Keratinocyte (primary cell): ENCODE results near the gene LBX1. TPM values are rescaled to one million over a fixed set of nuclear protein-coding genes. Genes with fewer than 3 reads are reported as not detected.

ENCODE experiments used
- DNase-seq: peaks from one replicate; pipeline ENCODE4 v3.0.0-alpha.2; 2011; ENCODE audit warnings: low read depth, missing footprints, low spot score
- FAIRE-seq: peaks from 2 replicates; lab custom pipeline; 2011; peaks lifted over from hg19 to GRCh38; lab: Jason Lieb, UNC
- H2AFZ ChIP-seq: 2 replicates; pipeline ENCODE4 v1.6.0; 2012; ENCODE audit warnings: low read length, control low read depth, inconsistent platforms; ENCODE audit not compliant: control insufficient read depth
- H3K27ac ChIP-seq: 2 replicates; pipeline ENCODE4 v1.5.1; 2011; ENCODE audit warnings: low read length; ENCODE audit not compliant: control insufficient read depth, insufficient read depth
- H3K27me3 ChIP-seq: 3 replicates; pipeline ENCODE4 v1.6.0; 2011; ENCODE audit warnings: low read length; ENCODE audit not compliant: control insufficient read depth, insufficient read depth; ENCODE audit errors: extremely low read depth
- H3K36me3 ChIP-seq, 2 experiments: 2 replicates in 1 of 2; 3 replicates in 1 of 2; pipeline ENCODE4 v1.5.1; 2011; ENCODE audit warnings: low read length in 2 of 2, mild to moderate bottlenecking in 1 of 2; ENCODE audit not compliant: control insufficient read depth in 2 of 2, insufficient read depth in 2 of 2; ENCODE audit errors: extremely low read depth in 1 of 2
- H3K4me1 ChIP-seq: 3 replicates; pipeline ENCODE4 v1.5.1; 2011; ENCODE audit warnings: low read length; ENCODE audit not compliant: control insufficient read depth, insufficient read depth; ENCODE audit errors: extremely low read depth
- H3K4me2 ChIP-seq: 3 replicates; pipeline ENCODE4 v1.6.0; 2011; ENCODE audit warnings: low read depth, low read length; ENCODE audit not compliant: control insufficient read depth, insufficient read depth; ENCODE audit errors: extremely low read depth
- H3K4me3 ChIP-seq, 3 experiments: fragments of 200-600 bp in 1 of 3; sonication (generic) in 1 of 3; 2 replicates in 2 of 3; 3 replicates in 1 of 3; pipeline ENCODE4 v1.5.1; 2011 to 2016; ENCODE audit warnings: low read length in 3 of 3, mild to moderate bottlenecking in 3 of 3, control low read depth in 2 of 3, inconsistent platforms in 1 of 3, low read depth in 1 of 3, mixed read lengths in 1 of 3, mixed run types in 1 of 3, moderate library complexity in 1 of 3; ENCODE audit not compliant: control insufficient read depth in 2 of 3, insufficient read depth in 2 of 3; ENCODE audit errors: extremely low read depth in 1 of 3
- H3K79me2 ChIP-seq: 2 replicates; pipeline ENCODE4 v1.6.0; 2012; ENCODE audit warnings: low read length; ENCODE audit not compliant: control insufficient read depth, insufficient read depth
- H3K9ac ChIP-seq: 3 replicates; pipeline ENCODE4 v1.6.0; 2011; ENCODE audit warnings: low read length; ENCODE audit not compliant: control insufficient read depth, insufficient read depth; ENCODE audit errors: extremely low read depth
- H3K9me1 ChIP-seq: 3 replicates; pipeline ENCODE4 v1.6.0; 2011; ENCODE audit warnings: low read length; ENCODE audit not compliant: control insufficient read depth, insufficient read depth; ENCODE audit errors: extremely low read depth
- H3K9me3 ChIP-seq: 2 replicates; pipeline ENCODE4 v1.5.1; 2012; ENCODE audit warnings: low read depth, low read length; ENCODE audit not compliant: control insufficient read depth
- H4K20me1 ChIP-seq: 3 replicates; pipeline ENCODE4 v1.6.0; 2011; ENCODE audit warnings: low read length; ENCODE audit not compliant: control insufficient read depth, insufficient read depth; ENCODE audit errors: extremely low read depth
- CTCF ChIP-seq, 3 experiments: IDR thresholded peaks in 1 of 3; conservative IDR thresholded peaks in 1 of 3; optimal IDR thresholded peaks in 1 of 3; 2 replicates in 2 of 3; 3 replicates in 1 of 3; pipeline versions ENCODE3 to v1.5.1; 2011; ENCODE audit warnings: low read length in 3 of 3, mild to moderate bottlenecking in 3 of 3, moderate library complexity in 2 of 3, control low read depth in 1 of 3, inconsistent platforms in 1 of 3; ENCODE audit not compliant: insufficient read depth in 2 of 3; ENCODE audit errors: extremely low read depth in 1 of 3
- EZH2 ChIP-seq: IDR thresholded peaks from one replicate; pipeline ENCODE4 v1.6.1; 2012; ENCODE audit warnings: inconsistent platforms, mild to moderate bottlenecking, low read length, moderate library complexity
- dilution Hi-C: fragments of 300-500 bp; cut with MboI; formaldehyde crosslinking; loops from one replicate; pipeline ENCODE4 v1.7.0; 2020; ENCODE audit warnings: low sequenced_read_pairs; ENCODE audit not compliant: extremely low pct_ligation_motif_present
- polyA plus RNA-seq, 5 experiments: library from polyadenylated mRNA; depleted of rRNA in 3 of 5; stranded (reverse) in 3 of 5; stranded (forward) in 1 of 5; unstranded in 1 of 5; fragments of >200 nt; gene quantifications; 1 replicate in 1 of 5; 2 replicates in 3 of 5; 3 replicates in 1 of 5; pipeline versions ENCODE4 v1.2.1 to v1.2.3, GENCODE V29; 2011 to 2012; ENCODE audit warnings: missing spikeins in 2 of 5, low read depth in 1 of 5, low replicate concordance in 1 of 5

The LBX1 gene
- polyA plus RNA-seq, 1 donor (not counting 4 experiments of a cell fraction or from before 2014, with no cell fraction given): not detected

GRCh38 chr10:101214446-101215396 is 14.5 kb downstream of the LBX1 start:
- DNase-seq: peak; percentile 5
- no peak for FAIRE-seq
- Histone ChIP-seq H3K9me1 (no peaks in the 10 kb centered on the region), H3K9ac (no peak overlapping the region), H3K27me3 (peaks cover 74% of the 10 kb centered on the region), H3K36me3 (no peaks in the 10 kb centered on the region), H4K20me1 (no peaks in the 10 kb centered on the region), H3K27ac (no peak overlapping the region), H3K4me1 (peaks cover 17% of the 10 kb centered on the region), H3K9me3 (no peaks in the 10 kb centered on the region), H2AFZ (no peak overlapping the region), H3K4me3 (peak overlapping the region in 1 of 3 experiments; percentile 46), H3K4me2 (peak overlapping the region; percentile 86), H3K79me2 (no peaks in the 10 kb centered on the region)
- TF ChIP-seq CTCF (optimal IDR thresholded peaks at IDR 0.05 in 1 of 3, IDR thresholded peaks at IDR 0.05 in 1 of 3, conservative IDR thresholded peaks at IDR 0.05 in 1 of 3; ENCODE audit: extremely low read depth in 1 of 3, insufficient read depth in 2 of 3, low read length in 3 of 3) (peak; percentile 68 to 95 (median 91)), EZH2 (no peak)
- dilution Hi-C loops: no loop called here

GRCh38 chr10:101208543-101208942 is 20.7 kb downstream of the LBX1 start:
- no peak for FAIRE-seq
- Histone ChIP-seq H3K4me3 (no peak overlapping the region), H3K4me1 (no peaks in the 10 kb centered on the region), H3K79me2 (no peaks in the 10 kb centered on the region), H3K9ac (no peak overlapping the region), H3K4me2 (no peak overlapping the region), H4K20me1 (no peaks in the 10 kb centered on the region), H3K9me1 (no peaks in the 10 kb centered on the region), H3K27ac (no peak overlapping the region), H2AFZ (no peak overlapping the region), H3K27me3 (peaks cover 38% of the 10 kb centered on the region), H3K36me3 (no peaks in the 10 kb centered on the region), H3K9me3 (no peaks in the 10 kb centered on the region)
- dilution Hi-C loops: no loop called here
- DNase-seq: no peak
- TF ChIP-seq EZH2 (no peak), CTCF (optimal IDR thresholded peaks at IDR 0.05 in 1 of 3, IDR thresholded peaks at IDR 0.05 in 1 of 3, conservative IDR thresholded peaks at IDR 0.05 in 1 of 3; ENCODE audit: extremely low read depth in 1 of 3, insufficient read depth in 2 of 3, low read length in 3 of 3) (no peak)
